HG02623 (cell line): ENCODE measurements around the gene LMNTD1.
A peak's percentile ranks its signal among the peaks of the same experiment; 100 is the strongest.
"Not testable (repeated sequence)": the region's sequence is repeated elsewhere in the genome, so short reads cannot be mapped to it uniquely, and the experiment has no call there.

ENCODE experiments used
- ATAC-seq: cut with Tn5 transposase; IDR thresholded peaks from one replicate; pipeline ENCODE4 v1.9.1; 2021; ENCODE audit warnings: moderate library complexity; ENCODE audit not compliant: unreplicated experiment

Gene LMNTD1

DNA sequence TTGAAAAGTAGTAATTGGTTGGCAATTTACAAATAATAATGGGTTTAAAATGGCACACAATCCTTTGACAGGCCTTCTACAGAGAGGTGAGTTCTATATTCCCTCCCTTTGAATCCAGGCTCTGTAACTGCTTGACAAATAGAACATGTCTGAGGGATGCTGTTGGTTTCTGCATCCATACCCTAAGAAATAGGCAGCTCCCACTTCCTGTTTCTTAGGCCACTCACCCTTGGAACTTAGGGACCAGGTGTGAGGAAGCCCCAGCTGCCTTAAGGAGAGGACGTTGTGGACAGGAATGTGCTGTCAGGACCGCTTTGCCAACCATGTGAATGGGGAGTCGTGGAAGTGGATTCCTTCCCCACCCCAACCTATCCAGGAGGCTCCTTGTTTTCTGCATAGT lies 59.4 kb downstream of the LMNTD1 start:
- ATAC-seq, result no peak

- no peak for ATAC-seq
Measured at GRCh38 chr12:25491396-25492325, 61.4 kb downstream of the LMNTD1 start.

GRCh38 chr12:25488956-25489870 lies 63.9 kb downstream of the LMNTD1 start:
- not testable (repeated sequence) for ATAC-seq

- ATAC-seq, result no peak
Measured at GRCh38 chr12:25482625-25483024, 70.5 kb downstream of the LMNTD1 start.

- no peak for ATAC-seq
Measured at GRCh38 chr12:25480145-25480544, 72.9 kb downstream of the LMNTD1 start.

DNA sequence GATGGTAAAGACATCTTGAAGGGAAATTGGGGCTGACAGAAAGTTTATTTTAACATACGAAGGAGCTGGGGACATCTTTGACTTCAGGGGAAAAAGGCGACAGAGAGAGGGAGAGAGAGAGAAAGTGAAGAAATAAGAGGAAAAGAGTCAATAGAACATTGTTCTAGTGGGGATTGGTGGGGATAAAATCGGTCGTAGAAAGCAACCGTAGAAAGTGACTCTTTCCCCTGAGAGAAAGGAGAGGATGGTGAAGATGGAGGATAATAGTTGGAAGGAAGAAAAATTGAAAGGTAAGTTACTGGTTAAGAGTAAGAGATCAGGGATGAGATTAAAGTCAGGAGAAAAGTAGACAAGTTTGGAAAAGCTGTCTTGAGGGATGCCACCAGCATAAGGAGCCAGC lies 75.9 kb downstream of the LMNTD1 start:
- ATAC-seq, result no peak

DNA sequence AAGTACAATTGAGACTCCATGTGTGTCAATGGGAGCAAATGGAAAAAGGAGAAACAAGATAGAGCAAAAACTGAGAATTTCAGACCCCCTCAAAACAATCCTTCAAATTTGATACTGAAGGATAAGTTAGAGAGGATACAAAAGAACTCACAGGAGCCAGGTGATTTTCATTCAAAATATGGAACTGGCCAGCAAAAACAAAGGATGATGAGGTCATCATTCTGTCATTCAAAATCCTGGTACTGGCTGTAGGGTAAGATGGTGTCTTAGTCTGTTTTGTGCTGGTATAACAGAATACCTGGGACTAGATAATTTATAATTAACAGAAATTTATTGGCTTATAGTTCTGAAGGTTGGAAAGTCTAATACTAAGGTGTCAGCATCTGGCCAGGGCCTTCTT lies 80.6 kb downstream of the LMNTD1 start:
- no peak for ATAC-seq

DNA sequence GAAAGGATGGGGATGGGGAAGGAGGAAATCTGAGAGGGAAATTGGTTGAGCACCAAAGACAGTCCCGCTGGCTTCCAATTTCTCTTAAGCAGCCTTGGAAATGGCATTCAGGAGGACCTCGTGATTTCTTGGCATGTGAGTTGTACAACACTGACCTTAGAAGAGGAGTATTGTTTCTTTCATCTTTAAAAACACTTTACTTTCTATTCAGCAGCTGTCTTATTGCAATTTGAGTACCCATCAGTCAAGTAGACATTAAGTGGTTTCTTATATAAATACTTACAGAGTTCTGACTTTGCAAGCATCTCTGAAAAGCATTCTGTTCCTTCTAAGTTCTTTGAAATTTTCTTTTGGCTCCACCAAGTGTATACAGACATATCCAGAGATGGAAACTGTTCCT lies 83.2 kb downstream of the LMNTD1 start:
- ATAC-seq, result no peak

- ATAC-seq, result no peak
Measured at GRCh38 chr12:25469368-25469767, 83.7 kb downstream of the LMNTD1 start.

GRCh38 chr12:25463521-25463920 lies 89.6 kb downstream of the LMNTD1 start:
- no peak for ATAC-seq

DNA sequence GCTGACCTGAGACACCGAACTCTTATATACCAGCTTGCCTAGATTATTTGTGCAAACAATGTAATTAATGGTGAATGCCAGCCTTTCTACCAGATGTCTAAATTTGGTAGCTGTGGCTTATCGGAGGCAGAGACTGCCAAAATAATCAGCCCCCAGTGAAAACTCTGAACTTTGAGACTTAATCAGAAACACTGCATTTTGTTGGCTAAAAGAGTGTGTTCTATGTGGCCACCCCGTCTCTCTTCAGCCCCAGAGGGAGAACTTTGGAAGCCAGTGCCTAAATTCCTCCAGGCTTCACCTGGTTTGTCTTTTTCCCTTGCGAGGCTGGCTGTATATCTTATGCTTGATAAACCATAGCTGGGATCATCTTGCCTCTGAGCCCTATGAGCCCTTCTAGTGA lies 90.1 kb downstream of the LMNTD1 start:
- no peak for ATAC-seq

DNA sequence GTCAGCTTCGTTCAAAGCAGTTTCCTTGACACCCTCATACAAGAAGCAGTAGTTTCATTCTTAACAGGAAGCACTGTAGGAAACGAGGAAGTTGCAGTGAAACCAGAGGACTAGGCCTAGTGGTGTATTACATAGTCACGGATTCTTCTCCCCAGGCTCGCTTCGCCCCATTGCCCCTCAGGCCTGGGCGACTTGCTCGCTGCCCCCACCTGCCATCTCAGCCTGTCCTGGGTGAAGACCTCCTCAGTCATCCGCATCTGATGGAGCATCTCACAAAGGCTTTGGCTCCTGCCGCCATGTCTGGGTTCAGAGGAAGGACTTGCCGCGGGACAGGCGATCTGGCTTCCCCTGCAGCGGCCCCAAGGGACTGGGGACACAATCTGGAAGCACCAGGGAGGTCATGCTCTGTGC lies 93.5 kb downstream of the LMNTD1 start:
- ATAC-seq, result peak; percentile 90

DNA sequence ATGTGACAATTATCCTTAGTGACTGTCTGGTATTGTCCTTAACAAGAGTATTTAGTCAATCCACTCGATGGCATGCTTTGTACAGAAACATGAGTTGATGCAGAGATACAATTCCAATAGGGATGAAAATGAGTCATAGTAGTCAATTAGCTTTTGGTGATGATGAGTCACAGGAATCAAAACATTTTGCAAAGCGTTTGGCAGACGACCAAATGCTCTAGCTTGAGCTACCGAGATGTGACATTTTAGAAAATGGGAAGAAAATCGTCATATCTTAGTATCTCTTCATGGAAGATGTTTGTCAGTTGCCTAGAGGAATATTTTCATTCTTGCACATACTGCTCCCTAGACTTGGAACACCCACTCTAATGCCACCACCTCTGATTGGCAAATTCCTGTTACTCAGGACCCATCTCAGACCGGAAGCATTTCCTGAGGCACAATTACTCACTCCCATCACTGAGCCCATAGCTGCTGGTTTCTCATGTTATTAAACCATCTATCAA lies 95.0 kb downstream of the LMNTD1 start:
- no peak for ATAC-seq

DNA sequence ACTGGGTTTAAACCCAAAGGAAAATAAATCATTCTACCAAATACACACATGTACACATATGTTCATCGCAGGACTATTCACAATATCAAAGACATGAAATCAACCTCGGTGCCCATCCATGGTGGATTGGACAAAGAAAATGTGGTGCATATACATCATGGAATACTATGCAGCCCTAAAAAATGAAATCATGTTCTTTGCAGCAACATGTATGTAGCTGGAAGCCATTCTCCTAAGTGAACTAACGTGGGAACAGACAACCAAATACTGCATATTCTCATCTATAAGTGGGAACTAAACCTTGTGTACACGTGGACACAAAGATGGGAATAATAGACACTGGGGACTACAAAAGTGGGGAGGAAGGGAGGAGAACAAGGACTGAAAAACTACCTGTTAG lies 96.6 kb downstream of the LMNTD1 start:
- ATAC-seq, result no peak

GRCh38 chr12:25455696-25456095 lies 97.4 kb downstream of the LMNTD1 start:
- no peak for ATAC-seq

DNA sequence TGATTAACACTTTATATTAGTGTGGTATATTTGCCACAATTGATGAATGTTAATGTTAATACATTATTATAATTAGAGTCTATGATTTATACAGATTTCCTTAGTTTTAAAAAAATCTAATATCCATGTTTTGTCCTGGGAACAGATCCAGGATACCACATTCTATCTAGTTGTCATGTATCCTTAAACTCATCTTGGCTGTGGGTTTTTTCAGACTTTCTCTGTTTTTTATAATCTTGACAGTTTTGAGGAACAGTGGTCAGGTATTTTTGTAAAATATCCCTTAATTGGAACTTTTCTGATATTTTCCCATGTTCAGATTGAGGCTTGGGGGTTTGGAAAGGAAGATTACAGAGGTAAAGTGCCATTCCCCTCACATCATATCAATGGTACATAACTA lies 104.1 kb downstream of the LMNTD1 start:
- ATAC-seq, result no peak

GRCh38 chr12:25447046-25447445 lies 106.0 kb downstream of the LMNTD1 start:
- no peak for ATAC-seq

- ATAC-seq, result no peak
Measured at GRCh38 chr12:25438638-25439037, 114.4 kb downstream of the LMNTD1 start.

DNA sequence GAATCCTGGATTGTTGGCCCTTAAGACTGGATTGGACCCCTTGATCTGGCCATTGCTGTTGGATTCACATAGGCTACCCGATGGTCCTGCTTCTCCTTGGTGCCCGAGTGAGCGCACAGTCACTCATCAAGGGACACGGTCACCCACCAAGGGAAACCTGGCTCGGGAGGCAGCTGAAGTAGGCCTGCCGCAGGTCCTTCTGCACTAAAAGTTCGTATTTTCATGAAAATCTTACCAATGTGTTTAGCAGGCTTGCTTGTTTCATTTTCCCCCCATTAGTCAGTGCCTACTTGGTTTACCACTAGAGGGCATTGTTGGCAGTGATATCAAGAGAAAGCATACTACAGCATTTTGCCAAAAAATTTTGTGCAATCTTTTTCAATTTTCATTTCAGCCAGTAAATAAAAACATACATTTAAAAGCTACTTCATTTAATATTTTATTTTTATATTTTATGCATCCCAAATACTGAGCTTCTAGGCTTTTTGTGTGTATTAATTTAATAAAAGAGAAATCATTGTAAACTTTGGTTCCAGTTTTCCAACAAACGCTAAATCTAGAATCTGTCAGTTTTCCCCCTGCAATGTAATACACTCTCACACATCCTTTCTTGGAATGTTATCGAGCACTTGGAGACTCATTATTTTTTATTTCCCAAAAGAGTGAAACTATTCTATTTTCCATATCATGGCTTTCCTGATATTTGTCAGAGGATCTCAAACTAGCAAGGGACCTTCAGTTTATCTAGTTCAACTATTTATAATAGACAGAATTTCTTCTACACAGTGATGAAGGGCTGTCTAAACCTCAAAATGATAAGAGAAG lies 116.7 kb downstream of the LMNTD1 start:
- peak; percentile 73 for ATAC-seq

GRCh38 chr12:25435431-25435830 lies 117.7 kb downstream of the LMNTD1 start:
- ATAC-seq, result no peak

DNA sequence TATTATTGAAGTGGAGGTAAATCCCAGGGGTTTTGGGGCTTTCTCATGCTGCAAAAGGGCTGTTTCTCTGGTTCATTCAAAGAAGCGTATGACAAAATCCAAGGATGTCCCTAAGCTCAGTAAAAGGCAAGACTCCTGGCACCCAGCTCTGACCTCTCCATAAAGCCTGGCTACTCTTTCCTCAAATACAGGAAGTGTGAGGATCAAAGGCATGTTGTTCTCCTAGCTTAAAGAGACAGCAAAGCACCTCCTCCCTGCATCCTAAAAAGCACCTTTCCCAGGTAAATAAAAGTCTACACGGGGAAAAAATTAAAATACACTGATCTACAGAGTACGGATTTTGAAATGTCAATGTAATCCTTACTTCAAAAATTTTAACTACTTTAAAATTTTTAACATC lies 118.6 kb downstream of the LMNTD1 start:
- ATAC-seq, result no peak
